T follicular helper cell (primary cell): Measurements from ENCODE around the gene LCLAT1.
"Not testable (repeated sequence)": the region's sequence is repeated elsewhere in the genome, so short reads cannot be mapped to it uniquely, and the experiment has no call there.

Experiments
- DNase-seq: peaks from one replicate; pipeline ENCODE4 v3.0.0-alpha.2; 2020; ENCODE audit warnings: low read depth

Gene LCLAT1

GRCh38 chr2:30454571-30454970 is 7.5 kb downstream of the LCLAT1 start:
- no peak for DNase-seq

GRCh38 chr2:30455114-30455738 is 8.2 kb downstream of the LCLAT1 start:
- DNase-seq: no peak

- no peak for DNase-seq
Measured at GRCh38 chr2:30456106-30456505, 9.1 kb downstream of the LCLAT1 start.

GRCh38 chr2:30456579-30456978 is 9.5 kb downstream of the LCLAT1 start:
- DNase-seq: no peak

- no peak for DNase-seq
Measured at GRCh38 chr2:30457296-30457695, 10.2 kb downstream of the LCLAT1 start.

- DNase-seq: no peak
Measured at GRCh38 chr2:30459140-30459539, 12.1 kb downstream of the LCLAT1 start.

GRCh38 chr2:30462131-30462857 is 15.2 kb downstream of the LCLAT1 start:
- no peak for DNase-seq

GRCh38 chr2:30463535-30463934 is 16.5 kb downstream of the LCLAT1 start:
- no peak for DNase-seq

GRCh38 chr2:30464544-30465170 is 17.6 kb downstream of the LCLAT1 start:
- DNase-seq: no peak

- DNase-seq: no peak
Measured at GRCh38 chr2:30465171-30465545, 18.1 kb downstream of the LCLAT1 start.

- no peak for DNase-seq
Measured at GRCh38 chr2:30466216-30466615, 19.2 kb downstream of the LCLAT1 start.

GRCh38 chr2:30467062-30467826 is 20.2 kb downstream of the LCLAT1 start:
- not testable (repeated sequence) for DNase-seq

- no peak for DNase-seq
Measured at GRCh38 chr2:30470426-30470825, 23.4 kb downstream of the LCLAT1 start.

- no peak for DNase-seq
Measured at GRCh38 chr2:30472326-30472725, 25.3 kb downstream of the LCLAT1 start.

- DNase-seq: no peak
Measured at GRCh38 chr2:30475542-30475941, 28.5 kb downstream of the LCLAT1 start.

- DNase-seq: no peak
Measured at GRCh38 chr2:30476636-30477035, 29.6 kb downstream of the LCLAT1 start.

GRCh38 chr2:30480703-30481322 is 33.8 kb downstream of the LCLAT1 start:
- DNase-seq: no peak

- DNase-seq: no peak
Measured at GRCh38 chr2:30481323-30481800, 34.3 kb downstream of the LCLAT1 start.

GRCh38 chr2:30482011-30482410 is 35.0 kb downstream of the LCLAT1 start:
- no peak for DNase-seq

- DNase-seq: no peak
Measured at GRCh38 chr2:30484145-30484544, 37.1 kb downstream of the LCLAT1 start.

- no peak for DNase-seq
Measured at GRCh38 chr2:30484995-30485394, 37.9 kb downstream of the LCLAT1 start.

GRCh38 chr2:30486655-30487054 is 39.6 kb downstream of the LCLAT1 start:
- no peak for DNase-seq
